DMS153 treated with DMSO at 0.1 percent for 48 hours (cell line): ENCODE results near the gene BGN.

Source experiments
- DNase-seq: peaks from one replicate; lab custom pipeline; 2025; ENCODE audit not compliant: unreplicated experiment; lab: John Stamatoyannopoulos, UW

Gene BGN

GRCh38 chrX:153482376-153483015, 12.3 kb upstream of the BGN start:
- no peak for DNase-seq

GRCh38 chrX:153485396-153486080, 9.2 kb upstream of the BGN start:
- DNase-seq = no peak

GRCh38 chrX:153486171-153486570, 8.6 kb upstream of the BGN start:
- DNase-seq = no peak

- no peak for DNase-seq
Measured at GRCh38 chrX:153487590-153488071, 7.1 kb upstream of the BGN start.

GRCh38 chrX:153488231-153488914, 6.4 kb upstream of the BGN start:
- DNase-seq = no peak

- no peak for DNase-seq
Measured at GRCh38 chrX:153490217-153490930, 4.4 kb upstream of the BGN start.

GRCh38 chrX:153491351-153491914, 3.3 kb upstream of the BGN start:
- no peak for DNase-seq

- DNase-seq = no peak
Measured at GRCh38 chrX:153491918-153492317, 2.9 kb upstream of the BGN start.

GRCh38 chrX:153492543-153492942, 2.2 kb upstream of the BGN start:
- DNase-seq = no peak

GRCh38 chrX:153493085-153493484, 1.7 kb upstream of the BGN start:
- DNase-seq = no peak

- no peak for DNase-seq
Measured at GRCh38 chrX:153494061-153494460, 719 bp upstream of the BGN start.

- DNase-seq = no peak
Measured at GRCh38 chrX:153495362-153495751, 577 bp downstream of the BGN start.

- no peak for DNase-seq
Measured at GRCh38 chrX:153495903-153496589, 1.3 kb downstream of the BGN start.

GRCh38 chrX:153496590-153496959, 1.8 kb downstream of the BGN start:
- DNase-seq = no peak

- no peak for DNase-seq
Measured at GRCh38 chrX:153498453-153498852, 3.7 kb downstream of the BGN start.

- no peak for DNase-seq
Measured at GRCh38 chrX:153499341-153499740, 4.6 kb downstream of the BGN start.

- DNase-seq = no peak
Measured at GRCh38 chrX:153499876-153500275, 5.1 kb downstream of the BGN start.

- no peak for DNase-seq
Measured at GRCh38 chrX:153500676-153501280, 6.0 kb downstream of the BGN start.

- no peak for DNase-seq
Measured at GRCh38 chrX:153501530-153501929, 6.8 kb downstream of the BGN start.

GRCh38 chrX:153502131-153502530, 7.4 kb downstream of the BGN start:
- DNase-seq = no peak
